ENCODE measurements around the gene TMEM63C. TPM values are rescaled to one million over a fixed set of nuclear protein-coding genes. Genes with fewer than 3 reads are reported as not detected.

The TMEM63C gene
- total RNA-seq, 3 donors from 2014 or later: 21.2 to 40.8 (median 34.9) TPM

GRCh38 chr14:77184396-77185092 lies 2.9 kb downstream of the TMEM63C start:
- ATAC-seq: peak; percentile 85
- no peaks in the 10 kb centered on the region for H3K36me3 ChIP-seq (ENCODE audit: low read depth)
- peak; percentile 74 to 78 (median 76) for DNase-seq
- no peak for TF ChIP-seq CTCF (IDR thresholded peaks at IDR 0.05)
- intact Hi-C loops (cut with DNase I, micrococcal nuclease): no loop called here
- peaks cover 41% of the 10 kb centered on the region for H3K4me1 ChIP-seq (ENCODE audit: low read depth)
- H3K4me3 ChIP-seq: no peak overlapping the region
- no peaks in the 10 kb centered on the region for H3K9me3 ChIP-seq

- Histone ChIP-seq H3K4me3 (no peak overlapping the region), H3K4me1 (ENCODE audit: low read depth) (peaks cover 41% of the 10 kb centered on the region), H3K36me3 (ENCODE audit: low read depth) (no peaks in the 10 kb centered on the region), H3K9me3 (no peaks in the 10 kb centered on the region)
- intact Hi-C loops (cut with DNase I, micrococcal nuclease): no loop called here
- DNase-seq (no peak), ATAC-seq (no peak)
- TF ChIP-seq CTCF (IDR thresholded peaks at IDR 0.05): no peak
Measured at GRCh38 chr14:77185093-77185465, 3.5 kb downstream of the TMEM63C start.

GRCh38 chr14:77186911-77187648 lies 5.5 kb downstream of the TMEM63C start:
- no peak for TF ChIP-seq CTCF (IDR thresholded peaks at IDR 0.05)
- intact Hi-C loops (cut with DNase I, micrococcal nuclease): no loop called here
- Histone ChIP-seq H3K36me3 (ENCODE audit: low read depth) (no peaks in the 10 kb centered on the region), H3K9me3 (no peaks in the 10 kb centered on the region), H3K4me1 (ENCODE audit: low read depth) (peaks cover 40% of the 10 kb centered on the region), H3K4me3 (no peak overlapping the region)
- DNase-seq (no peak), ATAC-seq (peak; percentile 36)

- DNase-seq (no peak), ATAC-seq (peak; percentile 34)
- TF ChIP-seq CTCF (IDR thresholded peaks at IDR 0.05): no peak
- no peaks in the 10 kb centered on the region for H3K36me3 ChIP-seq (ENCODE audit: low read depth)
- peaks cover 34% of the 10 kb centered on the region for H3K4me1 ChIP-seq (ENCODE audit: low read depth)
- no peaks in the 10 kb centered on the region for H3K9me3 ChIP-seq
- no peak overlapping the region for H3K4me3 ChIP-seq
- intact Hi-C loops (cut with DNase I, micrococcal nuclease): no loop called here
Measured at GRCh38 chr14:77187649-77188012, 6.0 kb downstream of the TMEM63C start.

GRCh38 chr14:77189479-77189878 lies 7.9 kb downstream of the TMEM63C start:
- H3K4me3 ChIP-seq: no peak overlapping the region
- no peak for TF ChIP-seq CTCF (IDR thresholded peaks at IDR 0.05)
- intact Hi-C loops (cut with DNase I, micrococcal nuclease): no loop called here
- ATAC-seq (no peak), DNase-seq (no peak)
- H3K36me3 ChIP-seq (ENCODE audit: low read depth): no peaks in the 10 kb centered on the region
- peaks cover 19% of the 10 kb centered on the region for H3K4me1 ChIP-seq (ENCODE audit: low read depth)
- no peaks in the 10 kb centered on the region for H3K9me3 ChIP-seq

Measured in mucosa of descending colon (tissue), 3 donors.